ENCODE results near the gene SLC26A11. TPM values are rescaled to one million over a fixed set of nuclear protein-coding genes. Genes with fewer than 3 reads are reported as not detected.

SLC26A11 gene
- 7.9 and 24.1 TPM in 2 replicates for total RNA-seq (ENCODE audit: low replicate concordance)

DNA sequence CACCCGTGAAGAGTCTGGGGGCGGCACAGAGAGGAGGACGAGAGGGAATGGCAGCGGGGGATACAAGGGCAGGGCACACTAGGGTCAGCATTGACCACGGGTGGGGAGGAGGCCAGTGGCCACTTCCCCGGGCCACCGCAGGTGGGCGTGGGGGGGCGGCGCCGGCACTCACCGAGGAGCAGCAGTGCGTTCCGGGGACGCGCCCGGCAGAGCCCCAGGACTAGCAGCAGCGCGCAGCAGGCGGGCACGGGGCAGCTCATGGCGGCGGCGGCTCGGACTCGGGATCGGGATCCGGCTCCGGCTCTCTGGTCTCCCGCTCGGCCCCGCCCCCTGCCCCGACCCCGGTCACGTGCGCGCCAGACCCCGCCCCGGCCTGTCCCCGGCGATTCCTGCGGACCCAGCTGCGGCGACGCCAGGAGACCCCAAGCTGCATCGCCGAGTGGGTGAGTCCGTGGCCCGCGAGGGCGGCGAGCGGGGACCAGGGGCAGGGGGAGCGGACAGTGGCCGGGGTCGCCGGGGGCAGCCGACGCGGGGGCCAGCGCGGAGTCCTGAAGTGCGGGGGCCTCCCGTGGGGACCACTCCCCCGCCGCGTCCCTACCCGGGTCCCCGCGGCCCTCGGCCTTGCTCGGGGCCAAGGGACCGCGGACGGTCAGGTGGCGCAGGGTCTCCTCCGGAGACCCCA is at the start of gene SLC26A11, which contains the start of gene SGSH:
SLC26A11 (plus strand) TSS at position 374 of the 682 bp plus-strand sequence. CDS start 1,134 bp downstream, outside the sequence.
SGSH (minus strand) TSS at position 280 of the 682 bp plus-strand sequence; CDS start at position 260, 20 bp downstream.
- H3K9ac ChIP-seq: peak within 1 kb of the TSS; percentile 68
- H3K4me1 Mint-ChIP-seq: peaks cover 34% of the 10 kb centered on the region
- peak within 1 kb of the TSS; percentile 100 for H3K4me3 ChIP-seq
- H2AFZ ChIP-seq (replicated peaks): peak within 1 kb of the TSS; percentile 99
- peaks cover 15% of the 10 kb centered on the region for H3K79me2 ChIP-seq (ENCODE audit: low read depth)
- H3K9me3 ChIP-seq (ENCODE audit: low read depth): no peaks in the 10 kb centered on the region
- H3K27me3 Mint-ChIP-seq (ENCODE audit: insufficient read depth, low read depth): peaks cover 18% of the 10 kb centered on the region
- H3K36me3 Mint-ChIP-seq: peaks cover 10% of the 10 kb centered on the region
- peaks cover 20% of the 10 kb centered on the region for H3K4me1 ChIP-seq
- TF ChIP-seq EZH2phosphoT487 (IDR thresholded peaks at IDR 0.05): no peak
- TF ChIP-seq, protein P1, sequence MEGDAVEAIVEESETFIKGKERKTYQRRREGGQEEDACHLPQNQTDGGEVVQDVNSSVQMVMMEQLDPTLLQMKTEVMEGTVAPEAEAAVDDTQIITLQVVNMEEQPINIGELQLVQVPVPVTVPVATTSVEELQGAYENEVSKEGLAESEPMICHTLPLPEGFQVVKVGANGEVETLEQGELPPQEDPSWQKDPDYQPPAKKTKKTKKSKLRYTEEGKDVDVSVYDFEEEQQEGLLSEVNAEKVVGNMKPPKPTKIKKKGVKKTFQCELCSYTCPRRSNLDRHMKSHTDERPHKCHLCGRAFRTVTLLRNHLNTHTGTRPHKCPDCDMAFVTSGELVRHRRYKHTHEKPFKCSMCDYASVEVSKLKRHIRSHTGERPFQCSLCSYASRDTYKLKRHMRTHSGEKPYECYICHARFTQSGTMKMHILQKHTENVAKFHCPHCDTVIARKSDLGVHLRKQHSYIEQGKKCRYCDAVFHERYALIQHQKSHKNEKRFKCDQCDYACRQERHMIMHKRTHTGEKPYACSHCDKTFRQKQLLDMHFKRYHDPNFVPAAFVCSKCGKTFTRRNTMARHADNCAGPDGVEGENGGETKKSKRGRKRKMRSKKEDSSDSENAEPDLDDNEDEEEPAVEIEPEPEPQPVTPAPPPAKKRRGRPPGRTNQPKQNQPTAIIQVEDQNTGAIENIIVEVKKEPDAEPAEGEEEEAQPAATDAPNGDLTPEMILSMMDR (IDR thresholded peaks at IDR 0.05): no peak
- TF ChIP-seq EZH2 (IDR thresholded peaks at IDR 0.05): no peak
- no peaks in the 10 kb centered on the region for H3K36me3 ChIP-seq
- peaks cover 3% of the 10 kb centered on the region for H3F3A ChIP-seq (ENCODE audit: low read depth)
- H3K27ac ChIP-seq: no peak within 1 kb of the TSS
- H3K27me3 ChIP-seq: no peaks in the 10 kb centered on the region
- no peaks in the 10 kb centered on the region for H3K9me3 Mint-ChIP-seq
- H4K20me1 ChIP-seq (ENCODE audit: low read depth): peaks cover 4% of the 10 kb centered on the region
- H3K4me2 ChIP-seq: peak within 1 kb of the TSS; percentile 92
- peak within 1 kb of the TSS; percentile 92 for H3K4me3 Mint-ChIP-seq
- peak within 1 kb of the TSS; percentile 59 for H3K27ac Mint-ChIP-seq
- DNase-seq (ENCODE audit: low spot score): peak; percentile 95

DNA sequence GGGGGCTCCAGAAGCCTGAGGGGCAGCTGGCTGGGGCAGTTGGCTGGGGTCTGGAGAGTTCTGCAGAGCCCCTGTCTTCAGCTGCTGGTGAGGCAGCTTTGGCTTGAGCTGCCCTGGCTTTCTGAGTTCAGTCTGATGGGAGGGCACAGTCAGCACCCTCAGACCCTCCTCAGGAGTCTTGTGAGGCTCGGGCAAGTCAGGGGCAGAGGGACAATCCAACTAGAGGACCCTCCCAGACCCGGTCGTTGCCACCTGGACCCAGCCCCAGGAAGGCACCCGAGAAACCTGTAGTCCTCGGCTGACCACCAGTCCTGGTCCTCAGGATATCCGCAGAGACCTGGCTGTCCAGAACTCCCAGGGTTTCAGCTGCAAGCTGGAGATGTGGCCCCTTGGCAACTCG is 48.5 kb upstream of the SLC26A11 start:
- Histone ChIP-seq H3K79me2 (ENCODE audit: low read depth) (no peaks in the 10 kb centered on the region), H3K36me3 (no peaks in the 10 kb centered on the region), H3K4me1 (no peaks in the 10 kb centered on the region), H4K20me1 (ENCODE audit: low read depth) (no peaks in the 10 kb centered on the region), H3K27ac (no peak overlapping the region), H3K4me3 (no peak overlapping the region), H3K9me3 (ENCODE audit: low read depth) (no peaks in the 10 kb centered on the region), H3F3A (ENCODE audit: low read depth) (no peaks in the 10 kb centered on the region), H3K4me2 (no peak overlapping the region), H3K27me3 (no peaks in the 10 kb centered on the region), H2AFZ (replicated peaks) (no peak overlapping the region), H3K9ac (no peak overlapping the region)
- Mint-ChIP-seq H3K4me3 (no peak overlapping the region), H3K4me1 (peaks cover 10% of the 10 kb centered on the region), H3K27ac (no peak overlapping the region), H3K36me3 (no peaks in the 10 kb centered on the region), H3K9me3 (no peaks in the 10 kb centered on the region), H3K27me3 (ENCODE audit: insufficient read depth, low read depth) (peaks cover 9% of the 10 kb centered on the region)
- DNase-seq (ENCODE audit: low spot score): no peak
- no peak for TF ChIP-seq EZH2phosphoT487 (IDR thresholded peaks at IDR 0.05)
- TF ChIP-seq EZH2 (IDR thresholded peaks at IDR 0.05): no peak
- TF ChIP-seq, protein P1 (IDR thresholded peaks at IDR 0.05): no peak

DNA sequence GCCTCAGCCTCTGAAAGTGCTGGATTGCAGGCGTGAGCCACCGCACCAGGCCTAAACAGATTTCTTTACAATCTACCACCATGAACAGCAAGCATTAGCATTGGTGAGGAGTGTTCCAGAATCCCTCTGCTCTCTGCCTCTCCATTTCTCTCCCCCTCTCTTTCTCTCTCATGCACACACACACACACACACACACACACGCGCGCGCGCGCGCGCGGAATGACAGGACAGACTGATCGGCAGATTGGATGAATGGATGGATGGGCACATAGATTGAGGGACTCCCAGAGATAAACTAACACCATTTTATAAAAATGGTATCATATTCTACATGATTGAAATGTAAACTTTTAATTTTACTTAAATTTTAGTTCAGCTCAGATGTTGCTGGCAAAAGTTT is 47.1 kb upstream of the SLC26A11 start:
- Histone ChIP-seq H3K4me2 (no peak overlapping the region), H3K4me3 (no peak overlapping the region), H2AFZ (replicated peaks) (no peak overlapping the region), H3K36me3 (no peaks in the 10 kb centered on the region), H3K9ac (no peak overlapping the region), H3K27ac (no peak overlapping the region), H4K20me1 (ENCODE audit: low read depth) (no peaks in the 10 kb centered on the region), H3F3A (ENCODE audit: low read depth) (no peaks in the 10 kb centered on the region), H3K79me2 (ENCODE audit: low read depth) (no peaks in the 10 kb centered on the region), H3K9me3 (ENCODE audit: low read depth) (no peaks in the 10 kb centered on the region), H3K27me3 (no peaks in the 10 kb centered on the region), H3K4me1 (no peaks in the 10 kb centered on the region)
- DNase-seq (ENCODE audit: low spot score): no peak
- H3K27me3 Mint-ChIP-seq (ENCODE audit: insufficient read depth, low read depth): peaks cover 8% of the 10 kb centered on the region
- H3K4me1 Mint-ChIP-seq: peaks cover 7% of the 10 kb centered on the region
- H3K27ac Mint-ChIP-seq: no peak overlapping the region
- H3K36me3 Mint-ChIP-seq: no peaks in the 10 kb centered on the region
- H3K4me3 Mint-ChIP-seq: no peak overlapping the region
- TF ChIP-seq EZH2 (IDR thresholded peaks at IDR 0.05) (no peak), EZH2phosphoT487 (IDR thresholded peaks at IDR 0.05) (no peak)
- TF ChIP-seq, protein P1 (IDR thresholded peaks at IDR 0.05): no peak
- H3K9me3 Mint-ChIP-seq: no peaks in the 10 kb centered on the region
